SK-N-SH (cell line): Measurements from ENCODE around the gene ANKRD33B.

Experiments
- ELF1 ChIP-seq: IDR thresholded peaks from 2 replicates; pipeline ENCODE4 v1.4.0; 2012
- EP300 ChIP-seq, 2 experiments: IDR thresholded peaks; 2 replicates each; pipeline versions ENCODE4 v1.4.0 to v1.6.1; 2012; ENCODE audit warnings: borderline replicate concordance in 1 of 2, low read depth in 1 of 2, low read length in 1 of 2
- FOXM1 ChIP-seq: IDR thresholded peaks from 2 replicates; pipeline ENCODE4 v1.4.0; 2012; ENCODE audit warnings: low read depth, mild to moderate bottlenecking
- GABPA ChIP-seq: IDR thresholded peaks from 2 replicates; pipeline ENCODE4 v1.4.0; 2012; ENCODE audit warnings: low read depth, mild to moderate bottlenecking
- NFIC ChIP-seq: IDR thresholded peaks from 2 replicates; pipeline ENCODE4 v1.4.0; 2012; ENCODE audit warnings: borderline replicate concordance
- RAD21 ChIP-seq: IDR thresholded peaks from 2 replicates; pipeline ENCODE4 v1.6.1; 2012; ENCODE audit warnings: mild to moderate bottlenecking, low read length
- RFX5 ChIP-seq: IDR thresholded peaks from 2 replicates; pipeline ENCODE4 v1.6.1; 2012; ENCODE audit warnings: mild to moderate bottlenecking, improper control_type of control experiment, low read length
- SIN3A ChIP-seq: IDR thresholded peaks from 2 replicates; pipeline ENCODE4 v1.6.1; 2012; ENCODE audit warnings: low read depth, mild to moderate bottlenecking, low read length, moderate library complexity, borderline replicate concordance
- TAF1 ChIP-seq: IDR thresholded peaks from 2 replicates; pipeline ENCODE4 v1.6.1; 2012; ENCODE audit warnings: low read depth, mild to moderate bottlenecking, low read length, moderate library complexity, borderline replicate concordance
- USF1 ChIP-seq: IDR thresholded peaks from 2 replicates; pipeline ENCODE4 v1.4.0; 2012; ENCODE audit warnings: low read depth, borderline replicate concordance
- TF ChIP-seq, protein P1 (sequence below): IDR thresholded peaks from 2 replicates; pipeline ENCODE4 v1.6.1; 2012; ENCODE audit warnings: mild to moderate bottlenecking, low read depth, low read length, moderate library complexity
- TF ChIP-seq, protein P2 (sequence below): fragments of 200-600 bp; sonication (generic); IDR thresholded peaks from 2 replicates; pipeline ENCODE4 v1.6.1; 2017; ENCODE audit warnings: antibody characterized with exemption, mild to moderate bottlenecking, moderate library complexity
- TF ChIP-seq, protein P3 (sequence below): fragments of 150-350 bp; IDR thresholded peaks from 2 replicates; pipeline ENCODE4 v1.6.1; 2017; ENCODE audit warnings: antibody characterized with exemption, low read length, low read depth, borderline replicate concordance
- TF ChIP-seq, protein P4 (sequence below): IDR thresholded peaks from 2 replicates; pipeline ENCODE4 v1.4.0; 2012; ENCODE audit warnings: low read depth

GRCh38 chr5:10655972-10656830 is 92.3 kb downstream of the ANKRD33B start:
- TF ChIP-seq, protein P1, sequence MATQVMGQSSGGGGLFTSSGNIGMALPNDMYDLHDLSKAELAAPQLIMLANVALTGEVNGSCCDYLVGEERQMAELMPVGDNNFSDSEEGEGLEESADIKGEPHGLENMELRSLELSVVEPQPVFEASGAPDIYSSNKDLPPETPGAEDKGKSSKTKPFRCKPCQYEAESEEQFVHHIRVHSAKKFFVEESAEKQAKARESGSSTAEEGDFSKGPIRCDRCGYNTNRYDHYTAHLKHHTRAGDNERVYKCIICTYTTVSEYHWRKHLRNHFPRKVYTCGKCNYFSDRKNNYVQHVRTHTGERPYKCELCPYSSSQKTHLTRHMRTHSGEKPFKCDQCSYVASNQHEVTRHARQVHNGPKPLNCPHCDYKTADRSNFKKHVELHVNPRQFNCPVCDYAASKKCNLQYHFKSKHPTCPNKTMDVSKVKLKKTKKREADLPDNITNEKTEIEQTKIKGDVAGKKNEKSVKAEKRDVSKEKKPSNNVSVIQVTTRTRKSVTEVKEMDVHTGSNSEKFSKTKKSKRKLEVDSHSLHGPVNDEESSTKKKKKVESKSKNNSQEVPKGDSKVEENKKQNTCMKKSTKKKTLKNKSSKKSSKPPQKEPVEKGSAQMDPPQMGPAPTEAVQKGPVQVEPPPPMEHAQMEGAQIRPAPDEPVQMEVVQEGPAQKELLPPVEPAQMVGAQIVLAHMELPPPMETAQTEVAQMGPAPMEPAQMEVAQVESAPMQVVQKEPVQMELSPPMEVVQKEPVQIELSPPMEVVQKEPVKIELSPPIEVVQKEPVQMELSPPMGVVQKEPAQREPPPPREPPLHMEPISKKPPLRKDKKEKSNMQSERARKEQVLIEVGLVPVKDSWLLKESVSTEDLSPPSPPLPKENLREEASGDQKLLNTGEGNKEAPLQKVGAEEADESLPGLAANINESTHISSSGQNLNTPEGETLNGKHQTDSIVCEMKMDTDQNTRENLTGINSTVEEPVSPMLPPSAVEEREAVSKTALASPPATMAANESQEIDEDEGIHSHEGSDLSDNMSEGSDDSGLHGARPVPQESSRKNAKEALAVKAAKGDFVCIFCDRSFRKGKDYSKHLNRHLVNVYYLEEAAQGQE = no peak
- TF ChIP-seq, protein P2, sequence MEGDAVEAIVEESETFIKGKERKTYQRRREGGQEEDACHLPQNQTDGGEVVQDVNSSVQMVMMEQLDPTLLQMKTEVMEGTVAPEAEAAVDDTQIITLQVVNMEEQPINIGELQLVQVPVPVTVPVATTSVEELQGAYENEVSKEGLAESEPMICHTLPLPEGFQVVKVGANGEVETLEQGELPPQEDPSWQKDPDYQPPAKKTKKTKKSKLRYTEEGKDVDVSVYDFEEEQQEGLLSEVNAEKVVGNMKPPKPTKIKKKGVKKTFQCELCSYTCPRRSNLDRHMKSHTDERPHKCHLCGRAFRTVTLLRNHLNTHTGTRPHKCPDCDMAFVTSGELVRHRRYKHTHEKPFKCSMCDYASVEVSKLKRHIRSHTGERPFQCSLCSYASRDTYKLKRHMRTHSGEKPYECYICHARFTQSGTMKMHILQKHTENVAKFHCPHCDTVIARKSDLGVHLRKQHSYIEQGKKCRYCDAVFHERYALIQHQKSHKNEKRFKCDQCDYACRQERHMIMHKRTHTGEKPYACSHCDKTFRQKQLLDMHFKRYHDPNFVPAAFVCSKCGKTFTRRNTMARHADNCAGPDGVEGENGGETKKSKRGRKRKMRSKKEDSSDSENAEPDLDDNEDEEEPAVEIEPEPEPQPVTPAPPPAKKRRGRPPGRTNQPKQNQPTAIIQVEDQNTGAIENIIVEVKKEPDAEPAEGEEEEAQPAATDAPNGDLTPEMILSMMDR = no peak
- TF ChIP-seq NFIC = no peak
- TF ChIP-seq USF1 = no peak
- TF ChIP-seq RAD21 = no peak
- no peak for TF ChIP-seq FOXM1
- no peak for TF ChIP-seq EP300 (IDR thresholded peaks at IDR 0.05; ENCODE audit: borderline replicate concordance in 1 of 2, low read depth in 1 of 2, low read length in 1 of 2)
- TF ChIP-seq, protein P3, sequence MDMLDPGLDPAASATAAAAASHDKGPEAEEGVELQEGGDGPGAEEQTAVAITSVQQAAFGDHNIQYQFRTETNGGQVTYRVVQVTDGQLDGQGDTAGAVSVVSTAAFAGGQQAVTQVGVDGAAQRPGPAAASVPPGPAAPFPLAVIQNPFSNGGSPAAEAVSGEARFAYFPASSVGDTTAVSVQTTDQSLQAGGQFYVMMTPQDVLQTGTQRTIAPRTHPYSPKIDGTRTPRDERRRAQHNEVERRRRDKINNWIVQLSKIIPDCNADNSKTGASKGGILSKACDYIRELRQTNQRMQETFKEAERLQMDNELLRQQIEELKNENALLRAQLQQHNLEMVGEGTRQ = no peak
- TF ChIP-seq TAF1 = no peak
- TF ChIP-seq SIN3A = no peak
- TF ChIP-seq GABPA = no peak
- no peak for TF ChIP-seq RFX5
- TF ChIP-seq, protein P4, sequence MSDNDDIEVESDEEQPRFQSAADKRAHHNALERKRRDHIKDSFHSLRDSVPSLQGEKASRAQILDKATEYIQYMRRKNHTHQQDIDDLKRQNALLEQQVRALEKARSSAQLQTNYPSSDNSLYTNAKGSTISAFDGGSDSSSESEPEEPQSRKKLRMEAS = no peak
- TF ChIP-seq ELF1 = no peak
